Right cardiac atrium (tissue), 5 donors: Measurements from ENCODE around the gene PLA2G2E. TPM values are rescaled to one million over a fixed set of nuclear protein-coding genes. Genes with fewer than 3 reads are reported as not detected.

Experiments used
- ATAC-seq, 2 donors: fragments of 200-7000 bp; cut with Tn5 transposase; one replicate each; pipeline versions ENCODE4 v1.8.0 to v1.9.1; 2020; ENCODE audit warnings: moderate library complexity in 2 of 2, mild to moderate bottlenecking in 1 of 2
- DNase-seq, 3 donors: peaks; one replicate each; pipeline ENCODE4 v3.0.0-alpha.2; 2020
- H3K27ac ChIP-seq: one replicate; pipeline ENCODE4 v1.5.1; 2013; ENCODE audit warnings: mild to moderate bottlenecking, low read length, control low read depth, moderate library complexity
- H3K27me3 ChIP-seq: one replicate; pipeline ENCODE4 v1.6.1; 2013; ENCODE audit not compliant: control insufficient read depth, insufficient read depth
- H3K4me1 ChIP-seq: one replicate; pipeline ENCODE4 v1.6.1; 2013; ENCODE audit warnings: low read length; ENCODE audit not compliant: control insufficient read depth, insufficient read depth
- H3K4me3 ChIP-seq: one replicate; pipeline ENCODE4 v1.5.1; 2013; ENCODE audit warnings: low read length, control low read depth
- H3K9me3 ChIP-seq: one replicate; pipeline ENCODE4 v1.6.1; 2013; ENCODE audit warnings: low read length; ENCODE audit not compliant: control insufficient read depth
- WGBS: extraction: QIAGEN DNeasy Blood & Tissue Kit; methylation state at CpG from one replicate; pipeline ENCODE4 v1.1.7; 2013; 5-methylcytosine and 5-hydroxymethylcytosine counted together
- intact Hi-C, 4 donors: fragments of 100-400 bp; cut with DNase I; formaldehyde crosslinking; loops; one replicate each; pipeline versions ENCODE4 v1.11.0 to v1.14.0; 2022 to 2023
- polyA plus RNA-seq: library from polyadenylated mRNA; stranded (reverse); fragments of 200-250 nt; gene quantifications from one replicate; pipeline ENCODE4 v1.2.3, GENCODE V29; 2013
- total RNA-seq, 4 donors: library from RNA; stranded (reverse); fragmentation: NEBNext Ultra II Directional; extraction: Animal tissue kit (Norgen Biotek cat#: 25700); gene quantifications; one replicate each; pipeline ENCODE4 v1.2.1, GENCODE V29; 2021
- donor health status: healthy with polysubstance abuse.
- donor health status: DM: no; HTN: yes; CAD: no.
- donor health status: DM: no; HTN: no; CAD: no.
- donor health status: DM: no; HTN: yes; CAD: no; lungs with severe emphysema.
- donor health status: DM: yes; HTN: yes; CAD: no.

PLA2G2E gene
- total and polyA plus RNA-seq, 5 donors, result not detected

GRCh38 chr1:19949016-19949415 lies 25.6 kb upstream of the PLA2G2E start:
- WGBS, result 58% methylated on average over 2 of the region's 2 CpGs
- H3K4me1 ChIP-seq, result no peaks in the 10 kb centered on the region
- ATAC-seq (peak in 1 of 2 donors; percentile 47), DNase-seq (no peak)
- H3K4me3 ChIP-seq, result no peak overlapping the region
- H3K9me3 ChIP-seq, result no peaks in the 10 kb centered on the region
- H3K27me3 ChIP-seq, result no peaks in the 10 kb centered on the region
- intact Hi-C loops, result no loop called here
- H3K27ac ChIP-seq, result no peak overlapping the region

- intact Hi-C loops, result no loop called here
- ATAC-seq (no peak), DNase-seq (no peak)
- no peaks in the 10 kb centered on the region for H3K9me3 ChIP-seq
- no peaks in the 10 kb centered on the region for H3K27me3 ChIP-seq
- 49% methylated on average over 3 of the region's 3 CpGs for WGBS
- no peak overlapping the region for H3K27ac ChIP-seq
- H3K4me1 ChIP-seq, result no peaks in the 10 kb centered on the region
- H3K4me3 ChIP-seq, result no peak overlapping the region
These were observed 23.6 kb upstream of the PLA2G2E start for GRCh38 chr1:19946971-19947370.

- no peak overlapping the region for H3K27ac ChIP-seq
- ATAC-seq, result no peak
- no peaks in the 10 kb centered on the region for H3K27me3 ChIP-seq
- no peaks in the 10 kb centered on the region for H3K9me3 ChIP-seq
- no peaks in the 10 kb centered on the region for H3K4me1 ChIP-seq
- no peak for DNase-seq
- intact Hi-C loops, result no loop called here
- H3K4me3 ChIP-seq, result no peak overlapping the region
- WGBS, result 43% methylated on average over 6 of the region's 6 CpGs
These were observed 22.9 kb upstream of the PLA2G2E start for GRCh38 chr1:19946331-19946751.

GRCh38 chr1:19945914-19946313 lies 22.5 kb upstream of the PLA2G2E start:
- no peaks in the 10 kb centered on the region for H3K27me3 ChIP-seq
- no peak overlapping the region for H3K27ac ChIP-seq
- WGBS, result 24% methylated on average over 2 of the region's 2 CpGs
- no peaks in the 10 kb centered on the region for H3K9me3 ChIP-seq
- H3K4me1 ChIP-seq, result no peaks in the 10 kb centered on the region
- intact Hi-C loops, result no loop called here
- DNase-seq (no peak), ATAC-seq (no peak)
- H3K4me3 ChIP-seq, result no peak overlapping the region

GRCh38 chr1:19942657-19943056 lies 19.2 kb upstream of the PLA2G2E start:
- H3K27ac ChIP-seq, result no peak overlapping the region
- no peaks in the 10 kb centered on the region for H3K4me1 ChIP-seq
- 89% methylated on average over 2 of the region's 2 CpGs for WGBS
- no peak overlapping the region for H3K4me3 ChIP-seq
- no peak for DNase-seq
- H3K9me3 ChIP-seq, result no peaks in the 10 kb centered on the region
- H3K27me3 ChIP-seq, result no peaks in the 10 kb centered on the region
- no peak for ATAC-seq
- intact Hi-C loops, result no loop called here

GRCh38 chr1:19942088-19942487 lies 18.7 kb upstream of the PLA2G2E start:
- intact Hi-C loops, result no loop called here
- Histone ChIP-seq H3K4me1 (no peaks in the 10 kb centered on the region), H3K9me3 (no peaks in the 10 kb centered on the region), H3K27me3 (no peaks in the 10 kb centered on the region), H3K4me3 (no peak overlapping the region), H3K27ac (no peak overlapping the region)
- WGBS, result 56% methylated on average over 3 of the region's 3 CpGs
- no peak for DNase-seq
- ATAC-seq, result no peak

- H3K27me3 ChIP-seq, result no peaks in the 10 kb centered on the region
- 96% methylated on average over 3 of the region's 3 CpGs for WGBS
- intact Hi-C loops, result no loop called here
- ATAC-seq, result no peak
- no peak overlapping the region for H3K27ac ChIP-seq
- DNase-seq, result no peak
- H3K9me3 ChIP-seq, result no peaks in the 10 kb centered on the region
- no peaks in the 10 kb centered on the region for H3K4me1 ChIP-seq
- no peak overlapping the region for H3K4me3 ChIP-seq
These were observed 17.8 kb upstream of the PLA2G2E start for GRCh38 chr1:19941206-19941568.

- WGBS, result 75% methylated on average over 7 of the region's 7 CpGs
- H3K4me1 ChIP-seq, result no peaks in the 10 kb centered on the region
These were observed 17.2 kb upstream of the PLA2G2E start for GRCh38 chr1:19940486-19941205.

GRCh38 chr1:19938472-19938871 lies 15.1 kb upstream of the PLA2G2E start:
- intact Hi-C loops, result no loop called here
- Histone ChIP-seq H3K27me3 (no peaks in the 10 kb centered on the region), H3K27ac (no peak overlapping the region), H3K9me3 (no peaks in the 10 kb centered on the region), H3K4me1 (no peaks in the 10 kb centered on the region), H3K4me3 (no peak overlapping the region)
- no peak for DNase-seq
- no peak for ATAC-seq
- 94% methylated on average over 1 of the region's 1 CpG for WGBS

More at GRCh38 chr1:19940486-19941205, 17.2 kb upstream of the PLA2G2E start:
- no peak for DNase-seq
- H3K4me3 ChIP-seq, result no peak overlapping the region
- ATAC-seq, result no peak
- H3K27me3 ChIP-seq, result no peaks in the 10 kb centered on the region
- no peak overlapping the region for H3K27ac ChIP-seq
- no peaks in the 10 kb centered on the region for H3K9me3 ChIP-seq
- intact Hi-C loops, result no loop called here

GRCh38 chr1:19936061-19936750 lies 12.8 kb upstream of the PLA2G2E start:
- ATAC-seq (no peak), DNase-seq (no peak)
- Histone ChIP-seq H3K4me1 (no peaks in the 10 kb centered on the region), H3K27me3 (no peaks in the 10 kb centered on the region), H3K9me3 (no peaks in the 10 kb centered on the region), H3K4me3 (no peak overlapping the region), H3K27ac (no peak overlapping the region)
- WGBS, result 58% methylated on average over 3 of the region's 3 CpGs
- intact Hi-C loops, result no loop called here

GRCh38 chr1:19934336-19934735 lies 10.9 kb upstream of the PLA2G2E start:
- Histone ChIP-seq H3K4me3 (no peak overlapping the region), H3K4me1 (no peaks in the 10 kb centered on the region), H3K27me3 (no peaks in the 10 kb centered on the region), H3K9me3 (no peaks in the 10 kb centered on the region), H3K27ac (no peak overlapping the region)
- DNase-seq (no peak), ATAC-seq (no peak)
- intact Hi-C loops, result no loop called here
- WGBS, result 82% methylated on average over 7 of the region's 7 CpGs
